Gastroesophageal sphincter (tissue), 3 donors: ENCODE data around the gene SLC19A3.

Experiments
- CTCF ChIP-seq, 4 experiments: fragments of 200-600 bp in 2 of 4; fragments of 450-650 bp in 2 of 4; sonication (generic) in 1 of 4; IDR thresholded peaks; one replicate each; pipeline ENCODE4 v1.5.1; 2017 to 2019; ENCODE audit warnings: antibody characterized with exemption in 4 of 4, mild to moderate bottlenecking in 2 of 4, moderate library complexity in 2 of 4
- EP300 ChIP-seq: sonication (generic); formaldehyde crosslinking; IDR thresholded peaks from one replicate; pipeline ENCODE4 v1.6.1; 2017; ENCODE audit warnings: antibody characterized with exemption, mild to moderate bottlenecking
- POLR2A ChIP-seq, 2 donors: fragments of 450-650 bp; IDR thresholded peaks; one replicate each; pipeline ENCODE4 v1.6.1; 2017; ENCODE audit warnings: antibody characterized with exemption in 2 of 2, mild to moderate bottlenecking in 2 of 2, moderate library complexity in 1 of 2

GRCh38 chr2:227759411-227760118, 41.7 kb upstream of the SLC19A3 start:
- TF ChIP-seq CTCF (IDR thresholded peaks at IDR 0.05) (no peak), POLR2A (IDR thresholded peaks at IDR 0.05) (no peak), EP300 (no peak)
